GM21619 (cell line): ENCODE measurements around the gene RBBP9.
"Not testable (repeated sequence)": the region's sequence is repeated elsewhere in the genome, so short reads cannot be mapped to it uniquely, and the experiment has no call there.

ENCODE experiments used
- ATAC-seq: cut with Tn5 transposase; IDR thresholded peaks from one replicate; pipeline ENCODE4 v1.9.1; 2021; ENCODE audit not compliant: unreplicated experiment

The RBBP9 gene

GRCh38 chr20:18496740-18497592 is at the start of gene RBBP9:
Gene RBBP9, minus strand, starts transcription at chr20:18497225. Its CDS starts 58 bp downstream, at chr20:18497167.
- peak; percentile 99 for ATAC-seq

- ATAC-seq, result no peak
Observed at GRCh38 chr20:18545566-18545965, 48.5 kb upstream of the RBBP9 start.

GRCh38 chr20:18543932-18544331 is 46.9 kb upstream of the RBBP9 start:
- ATAC-seq, result no peak

GRCh38 chr20:18543216-18543615 is 46.2 kb upstream of the RBBP9 start:
- ATAC-seq, result no peak

GRCh38 chr20:18541741-18542140 is 44.7 kb upstream of the RBBP9 start:
- no peak for ATAC-seq

- ATAC-seq, result no peak
Observed at GRCh38 chr20:18537651-18538050, 40.6 kb upstream of the RBBP9 start.

- ATAC-seq, result no peak
Observed at GRCh38 chr20:18533978-18534644, 37.1 kb upstream of the RBBP9 start.

- no peak for ATAC-seq
Observed at GRCh38 chr20:18533491-18533890, 36.5 kb upstream of the RBBP9 start.

GRCh38 chr20:18532626-18533025 is 35.6 kb upstream of the RBBP9 start:
- no peak for ATAC-seq

- no peak for ATAC-seq
Observed at GRCh38 chr20:18529041-18529440, 32.0 kb upstream of the RBBP9 start.

GRCh38 chr20:18527836-18528235 is 30.8 kb upstream of the RBBP9 start:
- no peak for ATAC-seq

GRCh38 chr20:18527339-18527738 is 30.3 kb upstream of the RBBP9 start:
- no peak for ATAC-seq

- ATAC-seq, result not testable (repeated sequence)
Observed at GRCh38 chr20:18526761-18527160, 29.7 kb upstream of the RBBP9 start.

GRCh38 chr20:18524646-18525045 is 27.6 kb upstream of the RBBP9 start:
- no peak for ATAC-seq

GRCh38 chr20:18523066-18523465 is 26.0 kb upstream of the RBBP9 start:
- ATAC-seq, result no peak

- not testable (repeated sequence) for ATAC-seq
Observed at GRCh38 chr20:18522066-18522465, 25.0 kb upstream of the RBBP9 start.

GRCh38 chr20:18515973-18516372 is 18.9 kb upstream of the RBBP9 start:
- ATAC-seq, result no peak

- ATAC-seq, result no peak
Observed at GRCh38 chr20:18514127-18514526, 17.1 kb upstream of the RBBP9 start.

- no peak for ATAC-seq
Observed at GRCh38 chr20:18513208-18513607, 16.2 kb upstream of the RBBP9 start.

GRCh38 chr20:18511571-18511970 is 14.5 kb upstream of the RBBP9 start:
- no peak for ATAC-seq

GRCh38 chr20:18507218-18508191 is 10.5 kb upstream of the RBBP9 start, which contains the start of gene SEC23B:
Gene SEC23B, plus strand, starts transcription at chr20:18507940. Its CDS starts 2,896 bp downstream, at chr20:18510836.
- peak; percentile 95 for ATAC-seq
